HG03196 (cell line): ENCODE results near the gene CX3CR1.

Source experiments
- ATAC-seq: cut with Tn5 transposase; IDR thresholded peaks from one replicate; pipeline ENCODE4 v1.9.1; 2021; ENCODE audit not compliant: unreplicated experiment

CX3CR1 gene

DNA sequence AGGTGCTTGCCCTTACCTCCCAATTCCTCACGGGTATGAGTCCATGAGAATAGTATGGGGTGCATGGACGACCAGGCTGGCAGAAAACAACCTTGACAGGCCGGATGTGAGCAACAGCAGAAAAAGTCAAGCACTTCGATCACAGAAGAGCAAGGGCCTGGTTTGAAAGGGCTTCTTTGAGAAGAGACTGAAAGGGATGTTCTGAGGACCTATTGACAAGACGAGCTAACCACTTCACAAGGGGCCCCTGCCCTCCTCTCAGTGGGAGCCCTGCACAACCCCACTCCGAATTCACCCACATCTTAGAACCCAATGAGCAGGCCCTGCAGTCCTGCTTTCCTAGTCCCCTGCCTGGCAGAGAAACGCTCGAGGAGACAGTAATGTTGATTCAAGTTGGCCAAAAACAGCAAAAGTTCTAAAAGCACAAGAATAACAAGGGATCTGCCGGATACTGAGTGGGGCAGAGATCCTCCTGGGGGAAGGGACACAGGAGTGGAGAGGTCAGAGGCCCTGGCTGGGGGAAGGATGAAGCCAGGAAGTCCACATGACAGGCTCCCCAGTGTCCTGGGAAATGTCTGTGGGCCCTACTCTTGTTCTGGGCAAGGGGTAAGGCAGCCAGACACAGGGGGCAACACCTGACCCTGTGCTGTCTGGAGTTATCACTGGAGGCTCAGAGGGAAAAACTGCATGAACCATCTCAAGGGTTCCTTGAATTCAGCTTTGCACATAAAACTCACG is 14.8 kb upstream of the CX3CR1 start:
- ATAC-seq: no peak

DNA sequence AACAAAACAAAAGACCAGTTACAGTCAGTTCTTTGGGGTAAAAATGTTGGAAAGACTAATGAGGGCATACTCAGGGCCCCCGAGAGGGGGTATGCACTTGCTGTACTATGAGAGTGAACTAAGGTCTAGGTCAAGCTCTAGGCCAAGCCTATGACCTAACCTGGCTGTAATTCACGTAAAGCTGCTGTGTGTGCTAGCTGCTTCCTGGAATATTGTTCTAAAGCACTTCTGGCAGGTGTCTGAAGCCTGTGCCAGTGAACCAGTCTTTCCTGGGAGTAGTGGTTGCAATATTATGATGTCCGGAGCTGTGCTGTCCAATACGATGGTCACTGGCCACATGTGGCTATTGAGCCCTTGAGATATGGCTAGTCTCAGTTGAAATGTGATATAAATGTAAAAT is 13.1 kb upstream of the CX3CR1 start:
- no peak for ATAC-seq

DNA sequence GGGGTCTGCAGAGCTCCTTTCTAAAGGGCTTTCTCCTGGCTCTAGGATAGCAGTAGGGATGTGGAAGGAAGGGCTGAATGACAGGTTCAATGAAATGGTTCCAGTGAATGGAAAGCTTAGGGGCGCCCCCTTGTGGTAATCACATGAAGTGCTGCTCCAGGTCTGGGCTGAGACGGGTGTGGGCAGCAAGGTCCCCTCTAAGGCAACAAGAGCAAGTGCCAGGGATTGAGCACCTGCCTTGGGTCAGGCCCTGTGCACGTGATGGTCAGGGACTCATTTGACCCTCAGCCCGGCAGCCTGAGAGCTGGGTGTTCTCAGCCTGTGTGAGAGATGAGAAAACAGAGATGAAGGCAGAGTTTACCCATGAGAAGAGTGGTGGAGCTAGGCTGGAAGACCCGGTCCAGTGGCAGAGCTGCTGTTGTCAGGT is 12.1 kb upstream of the CX3CR1 start:
- no peak for ATAC-seq

DNA sequence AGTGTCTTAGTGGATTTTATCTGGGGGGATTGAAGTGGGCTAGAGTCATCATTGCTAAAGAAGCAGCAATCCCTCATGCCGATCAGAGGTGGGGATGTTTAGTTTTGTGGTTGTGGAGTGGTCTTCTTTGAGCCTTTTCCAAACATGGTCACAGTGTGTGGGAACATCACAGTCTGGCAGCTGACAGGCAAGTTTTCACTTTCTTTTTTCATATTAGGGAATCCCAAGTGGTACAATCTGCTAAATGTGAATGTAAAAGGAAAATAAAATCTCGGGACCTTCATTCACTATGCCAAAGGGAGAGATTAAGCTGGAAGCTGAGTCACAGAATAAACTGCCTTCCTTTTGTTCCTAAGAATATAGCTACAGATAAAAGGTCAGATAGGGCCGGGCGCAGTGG is 10.4 kb upstream of the CX3CR1 start:
- no peak for ATAC-seq

- no peak for ATAC-seq
Observed at GRCh38 chr3:39289107-39289506, 9.3 kb upstream of the CX3CR1 start.

- peak; percentile 96 for ATAC-seq
Observed at GRCh38 chr3:39288300-39288808, 8.5 kb upstream of the CX3CR1 start.

GRCh38 chr3:39287216-39288164 is 7.7 kb upstream of the CX3CR1 start:
- ATAC-seq: no peak

- ATAC-seq: no peak
Observed at GRCh38 chr3:39286771-39287170, 6.9 kb upstream of the CX3CR1 start.

DNA sequence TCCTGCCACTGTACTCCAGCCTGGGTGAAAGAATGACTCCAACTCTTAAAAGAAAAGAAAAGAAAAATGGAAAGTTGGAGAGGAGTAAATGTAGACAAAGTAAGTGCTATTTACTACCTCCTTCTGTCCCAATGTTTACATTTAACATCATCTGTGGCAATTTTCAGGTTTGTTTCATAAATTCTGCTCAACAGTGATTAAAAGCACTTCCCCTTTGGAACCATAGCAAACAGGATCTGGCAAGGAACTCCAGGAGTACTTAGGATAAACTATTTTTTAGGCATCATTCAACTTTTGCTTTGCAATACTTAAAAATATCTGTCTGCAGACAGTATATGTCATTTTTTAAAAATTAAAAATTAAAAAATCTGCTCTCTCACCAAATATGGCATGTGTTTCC is 5.5 kb upstream of the CX3CR1 start:
- no peak for ATAC-seq

- ATAC-seq: no peak
Observed at GRCh38 chr3:39284457-39284881, 4.6 kb upstream of the CX3CR1 start.

DNA sequence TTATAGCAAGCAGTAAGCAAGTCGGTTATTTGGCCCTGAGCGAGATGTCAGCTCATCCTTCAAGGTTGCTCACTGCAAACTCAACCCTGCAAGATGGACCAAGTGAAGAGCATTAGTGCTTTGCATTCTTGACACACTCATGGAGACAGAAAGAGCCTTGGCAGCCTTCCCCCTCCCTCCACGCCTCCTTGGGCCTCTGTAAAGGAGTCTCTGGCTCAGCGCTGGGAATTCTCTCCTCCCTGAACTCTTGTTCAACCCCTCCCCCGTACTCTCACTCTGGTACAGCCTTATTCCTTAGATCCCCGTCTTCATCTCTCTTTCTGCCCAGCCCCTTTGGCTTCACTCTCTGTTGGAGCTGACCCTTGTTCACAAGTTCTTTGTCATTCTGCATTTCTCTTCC is 2.2 kb upstream of the CX3CR1 start:
- no peak for ATAC-seq

GRCh38 chr3:39281533-39281932 is 1.7 kb upstream of the CX3CR1 start:
- no peak for ATAC-seq

GRCh38 chr3:39280571-39280970 is 735 bp upstream of the CX3CR1 start:
- no peak for ATAC-seq

DNA sequence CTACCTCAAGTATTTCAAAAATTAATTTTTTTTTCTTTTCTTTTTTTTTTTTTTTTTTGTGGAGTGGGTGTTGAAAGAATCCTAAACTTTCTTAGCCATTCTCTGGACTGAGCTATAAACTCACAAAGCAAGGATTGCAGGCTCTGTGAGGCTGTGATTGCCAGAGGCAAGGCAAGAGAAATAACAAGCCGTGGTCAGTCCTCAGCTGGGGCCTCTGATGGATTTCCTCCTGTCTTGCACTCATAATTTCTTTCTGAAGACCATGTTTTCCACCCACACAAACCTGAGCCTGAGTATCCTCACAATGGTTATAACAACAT is 1.3 kb downstream of the CX3CR1 start:
- no peak for ATAC-seq

DNA sequence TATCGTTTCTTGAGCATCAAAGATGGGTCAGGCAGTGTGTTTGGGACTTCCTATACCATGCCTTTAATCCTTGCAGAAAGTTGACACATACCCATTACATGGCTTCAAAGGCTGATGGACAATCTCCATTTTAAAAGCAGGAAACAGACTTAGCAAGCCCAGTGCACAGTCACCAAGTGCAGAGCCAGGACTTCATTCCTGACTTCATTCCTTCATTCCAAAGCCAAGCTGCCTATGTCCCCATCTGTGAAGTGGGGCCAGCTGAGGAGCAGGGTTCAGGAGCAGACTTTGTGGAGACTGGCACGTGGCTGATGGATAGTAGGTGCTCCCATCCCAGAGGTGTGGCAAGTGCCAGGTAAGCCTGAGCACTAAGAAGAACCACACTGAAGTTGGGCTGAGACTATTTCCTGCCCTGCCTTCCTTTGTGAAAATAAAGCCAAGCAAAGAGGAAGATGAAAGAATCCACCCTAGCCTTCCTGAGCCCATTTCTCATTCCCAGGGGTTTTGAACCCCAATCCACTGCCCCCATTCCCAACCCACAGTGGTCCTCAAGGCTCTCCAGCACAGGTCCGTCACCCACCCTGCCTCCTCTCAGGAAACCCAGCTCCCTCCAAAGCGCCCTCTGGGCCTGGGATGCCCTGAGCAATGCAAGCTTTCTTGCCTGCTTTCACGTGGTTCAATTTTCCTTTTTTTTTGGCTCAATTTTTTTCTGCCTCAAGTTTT is 1.8 kb downstream of the CX3CR1 start:
- ATAC-seq: no peak

DNA sequence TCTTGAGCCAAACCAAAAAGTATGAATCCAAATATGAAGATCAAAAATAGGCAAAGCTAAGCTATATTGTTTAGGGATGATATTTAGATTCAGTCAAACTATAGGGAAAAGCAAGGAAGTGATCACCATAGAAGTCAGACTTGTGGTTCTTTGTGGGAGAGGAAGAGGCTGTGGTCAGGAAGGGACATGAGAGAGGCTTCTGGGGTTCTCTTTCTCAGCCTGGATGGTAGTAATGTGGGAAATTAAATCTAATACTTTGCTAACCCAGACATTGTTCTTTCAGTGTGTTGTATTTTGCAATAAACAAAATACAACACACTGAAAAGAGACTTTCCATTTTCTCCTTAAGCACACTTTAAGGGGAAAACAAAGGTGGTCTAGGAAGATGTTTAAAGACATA is 3.1 kb downstream of the CX3CR1 start:
- no peak for ATAC-seq

DNA sequence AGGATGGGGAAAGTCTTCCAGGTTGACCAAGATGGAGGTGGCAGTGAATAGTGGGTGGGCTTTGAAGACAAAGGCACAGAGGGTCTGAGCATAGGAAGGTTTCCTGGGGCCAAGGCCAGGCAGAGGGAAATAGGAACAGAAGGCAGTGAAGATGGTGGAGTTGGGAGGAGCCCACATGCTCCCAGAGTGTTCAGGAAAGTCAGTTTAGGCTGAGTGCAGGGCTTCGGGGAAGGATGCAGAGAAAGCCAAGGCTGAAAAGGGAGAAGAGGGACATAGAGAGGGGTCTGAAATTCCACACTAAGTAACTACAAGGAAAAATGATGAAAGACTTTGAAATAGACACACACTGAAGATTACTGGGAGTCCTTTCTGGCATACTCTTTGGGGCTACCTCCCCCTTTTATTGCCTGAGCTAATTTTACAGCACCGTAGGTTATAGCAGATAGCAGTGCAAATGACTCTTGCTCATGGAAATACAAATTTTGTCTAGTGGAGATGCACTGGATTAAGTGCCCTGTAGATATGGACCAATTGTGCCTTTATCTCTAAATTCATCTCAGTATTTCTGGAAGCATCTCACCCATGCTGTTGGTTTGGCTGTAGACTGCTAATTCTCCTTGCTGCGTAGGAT is 3.8 kb downstream of the CX3CR1 start:
- no peak for ATAC-seq

DNA sequence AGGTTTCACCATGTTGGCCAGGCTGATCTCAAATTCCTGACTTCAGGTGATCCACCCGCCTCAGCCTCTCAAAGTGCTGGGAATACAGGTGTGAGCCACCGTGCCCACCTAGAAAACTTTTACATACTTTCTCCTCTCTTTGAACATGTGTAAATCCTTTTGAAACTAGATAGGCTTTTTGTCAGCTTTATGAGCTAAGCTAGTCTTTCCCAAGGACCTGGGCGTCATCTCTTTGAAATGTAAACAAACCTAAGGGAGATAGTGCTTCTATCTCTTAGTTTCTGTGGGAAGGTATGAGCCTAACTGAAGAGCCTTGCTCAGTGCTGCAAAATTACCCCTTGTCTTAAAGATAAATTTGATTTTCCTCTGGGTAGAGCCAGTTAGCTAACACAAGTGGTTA is 4.8 kb downstream of the CX3CR1 start:
- no peak for ATAC-seq

- ATAC-seq: no peak
Observed at GRCh38 chr3:39273119-39273518, 6.7 kb downstream of the CX3CR1 start.

GRCh38 chr3:39272191-39272590 is 7.6 kb downstream of the CX3CR1 start:
- ATAC-seq: no peak

DNA sequence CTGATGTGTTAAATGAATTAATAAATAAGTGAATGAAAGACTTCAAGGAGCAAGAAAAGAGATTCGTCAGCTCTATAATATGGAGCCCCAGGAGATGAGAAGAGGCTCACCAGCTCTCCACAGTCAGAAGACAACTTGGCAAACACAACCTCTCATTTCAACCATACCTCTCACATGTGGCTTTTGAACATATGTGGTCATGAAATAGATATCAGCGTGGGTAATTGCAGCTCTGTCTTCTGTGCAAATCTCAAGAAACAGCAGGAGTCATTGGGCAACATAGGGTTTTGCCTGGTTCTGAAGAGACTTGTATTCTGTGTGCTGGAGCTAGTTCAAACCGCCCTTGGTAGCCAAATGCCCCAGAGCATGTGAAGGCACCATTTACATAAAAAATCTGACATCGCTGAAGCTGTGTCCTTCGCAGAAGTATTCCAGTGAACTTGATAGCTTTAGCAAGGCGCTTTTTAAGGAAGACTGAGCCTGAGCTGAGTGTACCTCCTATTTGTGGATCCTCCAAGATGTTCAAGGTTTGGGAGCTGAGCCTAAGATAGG is 8.4 kb downstream of the CX3CR1 start:
- no peak for ATAC-seq
